Breast epithelium (tissue), 3 donors: ENCODE measurements around the gene HOOK1.

Source experiments
- CTCF ChIP-seq, 3 donors: fragments of 450-650 bp; IDR thresholded peaks; one replicate each; pipeline ENCODE4 v1.5.1; 2016 to 2017; ENCODE audit warnings: antibody characterized with exemption in 3 of 3, mild to moderate bottlenecking in 3 of 3, moderate library complexity in 3 of 3
- POLR2A ChIP-seq: fragments of 450-650 bp; IDR thresholded peaks from one replicate; pipeline ENCODE4 v1.6.1; 2016; ENCODE audit warnings: antibody characterized with exemption, mild to moderate bottlenecking, moderate library complexity
- POLR2AphosphoS5 ChIP-seq, 3 donors: sonication (generic); formaldehyde crosslinking; IDR thresholded peaks; one replicate each; pipeline ENCODE4 v1.6.1; 2017; ENCODE audit warnings: antibody characterized with exemption in 3 of 3

GRCh38 chr1:59767119-59767518 lies 47.6 kb upstream of the HOOK1 start:
- TF ChIP-seq CTCF (IDR thresholded peaks at IDR 0.05) (no peak), POLR2A (no peak), POLR2AphosphoS5 (IDR thresholded peaks at IDR 0.05) (no peak)
